Nephron progenitor cell (in vitro differentiated cells): Measurements from ENCODE around the gene IKZF1.

Experiments used
- DNase-seq: peaks from one replicate; pipeline ENCODE4 v3.0.0; 2021
- H3K27ac Mint-ChIP-seq: 2 replicates; pipeline ENCODE4 v1.8.0; 2021; ENCODE audit warnings: mild to moderate bottlenecking, moderate library complexity, mixed read lengths
- H3K27me3 Mint-ChIP-seq: 2 replicates; pipeline ENCODE4 v1.8.0; 2021; ENCODE audit warnings: mild to moderate bottlenecking, low read depth, mixed read lengths; ENCODE audit not compliant: poor library complexity
- H3K36me3 Mint-ChIP-seq: 2 replicates; pipeline ENCODE4 v1.8.0; 2021; ENCODE audit warnings: low read depth, mixed read lengths
- H3K4me1 Mint-ChIP-seq: 2 replicates; pipeline ENCODE4 v1.8.0; 2021; ENCODE audit warnings: mixed read lengths
- H3K4me3 Mint-ChIP-seq: 2 replicates; pipeline ENCODE4 v1.8.0; 2021; ENCODE audit warnings: mild to moderate bottlenecking, moderate library complexity, mixed read lengths
- H3K9me3 Mint-ChIP-seq: 2 replicates; pipeline ENCODE4 v1.8.0; 2021; ENCODE audit warnings: mild to moderate bottlenecking, moderate library complexity, mixed read lengths
- TF ChIP-seq, protein P1 (sequence below): fragments of 200-600 bp; sonication (generic); IDR thresholded peaks from 2 replicates; pipeline ENCODE4 v1.5.0; 2021; ENCODE audit warnings: antibody characterized with exemption

Gene IKZF1

DNA sequence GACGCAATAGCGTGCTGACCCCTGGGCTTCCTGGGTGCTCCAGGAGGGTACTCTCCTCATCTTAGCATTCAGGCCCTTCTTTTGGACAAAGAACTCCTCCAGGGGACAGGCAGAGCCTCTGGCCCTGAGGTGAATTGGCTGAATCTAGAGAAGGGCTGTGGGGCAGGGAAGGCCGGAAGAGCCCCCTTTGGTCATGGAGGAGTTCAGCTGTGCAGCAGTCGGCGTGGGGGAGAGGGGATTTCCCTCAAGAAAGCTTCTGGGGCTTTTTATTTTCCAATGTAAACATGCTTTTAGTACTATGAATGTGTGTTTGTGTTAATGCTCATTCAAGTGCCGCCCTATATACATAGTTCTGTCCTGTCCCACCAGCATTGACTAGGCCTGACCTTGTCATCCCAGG lies 106.8 kb downstream of the IKZF1 start:
- Mint-ChIP-seq H3K9me3 (no peaks in the 10 kb centered on the region), H3K4me1 (no peaks in the 10 kb centered on the region), H3K4me3 (no peak overlapping the region), H3K36me3 (no peaks in the 10 kb centered on the region), H3K27me3 (peaks cover 10% of the 10 kb centered on the region), H3K27ac (no peak overlapping the region)
- DNase-seq: no peak
- TF ChIP-seq, protein P1, sequence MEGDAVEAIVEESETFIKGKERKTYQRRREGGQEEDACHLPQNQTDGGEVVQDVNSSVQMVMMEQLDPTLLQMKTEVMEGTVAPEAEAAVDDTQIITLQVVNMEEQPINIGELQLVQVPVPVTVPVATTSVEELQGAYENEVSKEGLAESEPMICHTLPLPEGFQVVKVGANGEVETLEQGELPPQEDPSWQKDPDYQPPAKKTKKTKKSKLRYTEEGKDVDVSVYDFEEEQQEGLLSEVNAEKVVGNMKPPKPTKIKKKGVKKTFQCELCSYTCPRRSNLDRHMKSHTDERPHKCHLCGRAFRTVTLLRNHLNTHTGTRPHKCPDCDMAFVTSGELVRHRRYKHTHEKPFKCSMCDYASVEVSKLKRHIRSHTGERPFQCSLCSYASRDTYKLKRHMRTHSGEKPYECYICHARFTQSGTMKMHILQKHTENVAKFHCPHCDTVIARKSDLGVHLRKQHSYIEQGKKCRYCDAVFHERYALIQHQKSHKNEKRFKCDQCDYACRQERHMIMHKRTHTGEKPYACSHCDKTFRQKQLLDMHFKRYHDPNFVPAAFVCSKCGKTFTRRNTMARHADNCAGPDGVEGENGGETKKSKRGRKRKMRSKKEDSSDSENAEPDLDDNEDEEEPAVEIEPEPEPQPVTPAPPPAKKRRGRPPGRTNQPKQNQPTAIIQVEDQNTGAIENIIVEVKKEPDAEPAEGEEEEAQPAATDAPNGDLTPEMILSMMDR: no peak

DNA sequence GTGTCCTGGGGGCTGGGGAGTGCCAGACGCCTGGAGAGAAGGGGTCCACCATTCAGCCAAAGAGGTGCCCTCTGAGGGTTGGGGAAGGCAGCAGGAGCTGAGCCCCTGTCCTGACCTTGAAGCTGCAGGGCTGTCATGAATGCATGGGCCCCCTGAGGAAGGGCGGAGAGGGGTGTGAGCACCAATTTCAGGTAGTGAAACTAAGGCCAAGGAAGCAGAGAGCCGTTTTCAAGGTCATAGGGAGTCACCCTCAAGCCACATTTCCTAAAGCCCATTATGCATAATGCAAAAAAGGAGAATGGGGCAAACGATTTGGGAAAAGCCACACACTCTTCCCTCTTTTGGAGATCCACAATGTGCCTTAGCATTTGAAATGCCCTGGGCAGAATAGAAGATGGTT lies 108.5 kb downstream of the IKZF1 start:
- Mint-ChIP-seq H3K27me3 (peaks cover 8% of the 10 kb centered on the region), H3K9me3 (no peaks in the 10 kb centered on the region), H3K27ac (no peak overlapping the region), H3K4me3 (no peak overlapping the region), H3K36me3 (no peaks in the 10 kb centered on the region), H3K4me1 (no peaks in the 10 kb centered on the region)
- DNase-seq: no peak
- TF ChIP-seq, protein P1: no peak

GRCh38 chr7:50413561-50413960 lies 109.0 kb downstream of the IKZF1 start:
- H3K9me3 Mint-ChIP-seq: no peaks in the 10 kb centered on the region
- H3K36me3 Mint-ChIP-seq: no peaks in the 10 kb centered on the region
- DNase-seq: no peak
- no peak overlapping the region for H3K4me3 Mint-ChIP-seq
- H3K27me3 Mint-ChIP-seq: peaks cover 8% of the 10 kb centered on the region
- no peak overlapping the region for H3K27ac Mint-ChIP-seq
- TF ChIP-seq, protein P1: no peak
- H3K4me1 Mint-ChIP-seq: peaks cover 2% of the 10 kb centered on the region

GRCh38 chr7:50415844-50416364 lies 111.4 kb downstream of the IKZF1 start:
- Mint-ChIP-seq H3K4me3 (no peak overlapping the region), H3K4me1 (peaks cover 10% of the 10 kb centered on the region), H3K36me3 (no peaks in the 10 kb centered on the region), H3K27ac (no peak overlapping the region), H3K9me3 (no peaks in the 10 kb centered on the region), H3K27me3 (peaks cover 3% of the 10 kb centered on the region)
- DNase-seq: no peak
- TF ChIP-seq, protein P1: no peak

- DNase-seq: no peak
- no peaks in the 10 kb centered on the region for H3K36me3 Mint-ChIP-seq
- H3K9me3 Mint-ChIP-seq: no peaks in the 10 kb centered on the region
- H3K27ac Mint-ChIP-seq: no peak overlapping the region
- peaks cover 3% of the 10 kb centered on the region for H3K27me3 Mint-ChIP-seq
- TF ChIP-seq, protein P1: no peak
- H3K4me1 Mint-ChIP-seq: peaks cover 10% of the 10 kb centered on the region
- no peak overlapping the region for H3K4me3 Mint-ChIP-seq
Measured at GRCh38 chr7:50416527-50417182, 112.1 kb downstream of the IKZF1 start.

GRCh38 chr7:50418086-50418515 lies 113.6 kb downstream of the IKZF1 start:
- Mint-ChIP-seq H3K9me3 (no peaks in the 10 kb centered on the region), H3K27ac (no peak overlapping the region), H3K4me1 (peaks cover 10% of the 10 kb centered on the region), H3K27me3 (peaks cover 3% of the 10 kb centered on the region), H3K4me3 (no peak overlapping the region), H3K36me3 (no peaks in the 10 kb centered on the region)
- TF ChIP-seq, protein P1: peak; percentile 89
- peak; percentile 77 for DNase-seq
